HG03565 (cell line): ENCODE measurements around the gene CPED1.
"Not testable (repeated sequence)": the region's sequence is repeated elsewhere in the genome, so short reads cannot be mapped to it uniquely, and the experiment has no call there.

Experiments used
- ATAC-seq: cut with Tn5 transposase; IDR thresholded peaks from one replicate; pipeline ENCODE4 v1.9.1; 2021; ENCODE audit warnings: mild to moderate bottlenecking, moderate library complexity; ENCODE audit not compliant: unreplicated experiment

The CPED1 gene

DNA sequence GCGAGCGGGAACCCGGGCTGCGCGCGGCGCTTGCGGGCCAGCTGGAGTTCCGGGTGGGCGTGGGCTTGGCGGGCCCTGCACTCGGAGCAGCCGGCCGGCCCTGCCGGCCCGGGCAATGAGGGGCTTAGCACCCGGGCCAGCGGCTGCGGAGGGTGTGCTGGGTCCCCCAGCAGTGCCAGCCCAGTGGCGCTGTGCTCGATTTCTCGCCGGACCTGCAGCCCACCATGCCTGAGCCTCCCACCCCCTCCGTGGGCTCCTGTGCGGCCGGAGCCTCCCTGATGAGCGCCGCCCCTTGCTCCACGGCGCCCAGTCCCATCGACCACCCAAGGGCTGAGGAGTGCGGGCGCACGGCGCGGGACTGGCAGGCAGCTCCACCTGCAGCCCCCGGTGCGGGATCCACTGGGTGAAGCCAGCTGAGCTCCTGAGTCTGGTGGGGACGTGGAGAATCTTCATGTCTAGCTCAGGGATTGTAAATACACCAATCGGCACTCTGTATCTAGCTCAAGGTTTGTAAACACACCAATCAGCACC, 71.5 kb downstream of the CPED1 start:
- ATAC-seq, result not testable (repeated sequence)

DNA sequence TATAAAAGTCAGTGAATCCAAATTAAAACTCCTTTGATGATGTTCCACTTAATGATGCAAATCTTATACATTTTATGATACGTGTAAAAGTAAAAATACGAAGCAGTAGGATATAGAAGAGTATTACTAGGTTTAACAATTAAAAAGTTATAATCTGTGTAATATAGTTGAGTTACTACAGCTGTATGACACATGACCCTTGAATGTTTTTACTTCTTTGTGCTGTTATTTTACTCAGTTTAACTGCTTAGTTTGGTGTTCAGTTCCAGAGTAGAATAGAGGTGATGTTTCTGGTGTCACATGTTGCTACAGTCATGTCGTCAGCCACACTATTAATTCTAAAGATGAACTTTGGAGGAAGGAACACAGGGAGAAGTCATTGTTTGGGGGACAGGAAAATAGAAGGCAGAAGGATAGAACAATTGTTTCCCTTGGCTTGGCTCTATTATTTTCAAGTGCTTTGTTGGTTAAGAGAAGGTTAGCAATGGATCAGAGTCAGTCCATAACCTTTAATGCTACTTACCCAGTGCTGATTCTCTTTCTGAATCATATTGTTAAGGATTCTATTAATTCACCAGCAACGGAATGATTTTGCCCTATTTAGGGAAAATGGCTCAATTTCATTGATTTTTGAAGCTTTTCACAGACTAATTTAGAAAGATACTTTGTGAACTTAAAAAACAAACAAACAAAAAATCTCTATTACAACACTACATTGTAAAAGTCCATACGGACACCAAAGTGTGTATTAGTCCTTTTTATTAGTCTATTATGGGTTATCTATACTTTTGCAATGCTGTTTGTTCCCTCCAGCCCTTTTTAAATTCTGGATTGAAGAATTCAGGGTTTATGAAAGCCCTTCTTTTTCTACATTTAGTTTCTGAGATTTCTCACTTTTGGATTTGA, 73.4 kb downstream of the CPED1 start:
- ATAC-seq, result no peak

DNA sequence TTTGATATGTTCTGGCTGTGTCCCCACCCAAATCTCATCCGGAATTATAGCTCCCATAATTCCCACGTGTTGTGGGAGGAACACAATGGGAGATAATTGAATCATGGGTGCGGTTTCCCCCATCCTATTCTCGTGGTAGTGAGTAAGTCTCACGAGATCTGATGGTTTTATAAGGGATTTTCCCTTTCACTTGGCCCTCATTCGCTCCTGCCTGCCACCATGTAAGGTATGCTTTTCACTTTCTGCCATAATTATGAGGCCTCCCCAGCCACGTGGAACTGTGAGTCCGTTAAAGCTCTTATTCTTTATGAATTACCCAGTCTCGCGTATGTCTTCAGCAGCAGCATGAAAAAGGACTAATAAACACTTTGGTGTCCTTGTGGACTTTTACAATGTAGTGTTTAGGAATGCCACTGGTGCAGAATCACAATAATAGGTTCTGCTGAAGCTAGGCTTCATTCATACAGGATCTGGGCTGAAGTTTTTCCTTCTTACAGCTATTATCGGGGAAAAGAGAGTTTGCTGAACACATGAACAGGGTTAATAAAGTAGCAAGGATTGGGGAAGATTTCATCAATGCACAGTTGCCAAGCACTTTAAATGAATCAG, 74.3 kb downstream of the CPED1 start:
- ATAC-seq, result no peak

DNA sequence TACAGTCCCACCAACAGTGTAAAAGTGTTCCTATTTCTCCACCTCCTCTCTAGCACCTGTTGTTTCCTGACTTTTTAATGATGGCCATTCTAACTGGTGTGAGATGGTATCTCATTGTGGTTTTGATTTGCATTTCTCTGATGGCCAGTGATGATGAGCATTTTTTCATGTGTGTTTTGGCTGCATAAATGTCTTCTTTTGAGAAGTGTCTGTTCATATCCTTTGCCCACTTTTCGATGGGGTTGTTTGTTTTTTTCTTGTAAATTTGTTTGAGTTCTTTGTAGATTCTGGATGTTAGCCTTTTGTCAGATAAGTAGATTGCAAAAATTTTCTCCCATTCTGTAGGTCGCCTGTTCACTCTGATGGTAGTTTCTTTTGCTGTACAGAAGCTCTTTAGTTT, 79.2 kb downstream of the CPED1 start:
- not testable (repeated sequence) for ATAC-seq

DNA sequence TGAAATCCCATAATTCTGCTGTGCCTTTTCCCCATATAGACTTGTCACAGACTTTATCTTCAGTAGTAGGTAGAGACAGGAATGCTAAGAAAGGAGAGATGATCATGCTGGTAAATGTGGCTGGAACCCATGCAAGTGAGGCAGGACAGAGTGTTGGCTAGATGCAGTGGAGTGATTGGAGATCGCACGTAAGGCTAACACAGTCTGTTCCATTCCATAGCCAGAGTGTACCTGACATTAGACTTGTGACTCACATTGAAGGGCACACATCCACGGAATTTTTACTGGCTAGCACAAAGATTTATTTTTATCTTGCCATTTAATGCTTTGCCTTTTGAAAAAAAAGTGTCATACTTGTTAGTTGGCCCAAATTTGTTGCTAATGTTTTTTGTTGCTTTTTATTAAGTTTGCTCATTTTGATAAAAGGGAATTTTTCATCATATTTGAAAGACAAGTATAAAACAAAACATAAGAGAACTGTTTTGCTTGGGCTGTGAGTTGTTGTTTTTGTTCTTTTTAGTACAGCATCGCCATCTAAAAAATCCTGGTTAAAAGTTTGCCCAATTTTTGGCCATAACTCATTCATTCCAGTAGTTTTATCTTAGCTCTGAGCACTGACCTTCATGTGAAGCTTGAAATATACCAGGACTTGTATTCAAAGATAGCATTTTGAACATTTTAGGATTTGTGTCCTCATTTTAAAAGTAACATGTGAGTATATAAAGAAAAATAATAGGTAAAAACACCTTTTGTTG, 81.0 kb downstream of the CPED1 start:
- ATAC-seq, result no peak

DNA sequence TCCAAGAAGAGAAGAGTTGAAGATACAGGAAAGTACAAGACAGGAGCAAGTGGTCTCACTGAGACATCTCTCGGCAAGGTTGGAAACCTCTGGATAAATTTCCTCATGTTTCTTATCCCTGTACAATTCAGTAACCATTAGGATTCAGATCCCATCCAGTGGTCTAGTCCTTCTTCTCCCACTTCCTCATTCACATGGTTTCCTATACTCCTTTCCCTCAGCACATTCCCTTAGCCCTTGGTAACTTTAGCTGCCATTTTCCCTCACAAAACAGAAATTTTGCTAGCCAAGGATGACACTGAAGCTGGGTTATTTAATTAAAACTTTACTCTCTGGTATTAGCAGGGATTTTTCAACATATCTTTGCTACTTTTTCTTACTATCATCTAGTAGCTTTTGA, 82.6 kb downstream of the CPED1 start:
- ATAC-seq, result no peak

DNA sequence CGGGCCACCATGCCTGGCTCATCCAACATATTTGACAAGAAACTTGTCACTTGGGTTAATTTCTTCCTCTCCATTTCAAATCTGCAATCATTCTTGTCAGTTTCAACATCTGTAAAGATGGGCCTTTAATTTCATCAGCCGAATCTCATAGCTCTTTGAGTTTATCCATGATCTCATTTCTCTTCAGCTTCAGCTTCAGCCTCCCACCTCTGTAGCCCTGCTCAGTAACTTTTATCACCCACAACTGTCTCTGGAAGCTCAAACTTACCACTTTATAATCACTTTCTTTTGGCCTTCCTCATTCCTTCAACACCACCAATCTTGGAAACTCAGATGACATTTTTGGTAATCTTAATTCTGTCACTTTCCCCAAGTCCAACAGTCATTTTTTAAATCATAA, 83.2 kb downstream of the CPED1 start:
- no peak for ATAC-seq

DNA sequence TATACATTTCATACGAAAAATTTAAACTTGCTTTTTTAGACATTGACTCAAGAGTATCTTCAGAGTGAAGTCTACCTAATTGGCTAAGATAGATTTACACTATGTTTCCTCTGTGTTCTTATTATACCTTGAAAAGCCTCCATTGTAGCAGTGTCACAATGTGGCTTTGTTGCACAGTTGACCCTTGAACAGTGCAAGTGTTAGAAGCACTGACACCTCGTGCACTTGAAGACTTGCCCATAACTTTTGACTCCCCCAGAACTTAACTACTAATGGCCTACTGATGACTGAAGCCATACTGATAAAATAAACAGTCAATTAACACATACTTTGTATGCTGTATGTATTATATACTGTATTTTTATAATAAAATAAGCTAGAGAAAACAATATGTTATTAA, 84.3 kb downstream of the CPED1 start:
- no peak for ATAC-seq

DNA sequence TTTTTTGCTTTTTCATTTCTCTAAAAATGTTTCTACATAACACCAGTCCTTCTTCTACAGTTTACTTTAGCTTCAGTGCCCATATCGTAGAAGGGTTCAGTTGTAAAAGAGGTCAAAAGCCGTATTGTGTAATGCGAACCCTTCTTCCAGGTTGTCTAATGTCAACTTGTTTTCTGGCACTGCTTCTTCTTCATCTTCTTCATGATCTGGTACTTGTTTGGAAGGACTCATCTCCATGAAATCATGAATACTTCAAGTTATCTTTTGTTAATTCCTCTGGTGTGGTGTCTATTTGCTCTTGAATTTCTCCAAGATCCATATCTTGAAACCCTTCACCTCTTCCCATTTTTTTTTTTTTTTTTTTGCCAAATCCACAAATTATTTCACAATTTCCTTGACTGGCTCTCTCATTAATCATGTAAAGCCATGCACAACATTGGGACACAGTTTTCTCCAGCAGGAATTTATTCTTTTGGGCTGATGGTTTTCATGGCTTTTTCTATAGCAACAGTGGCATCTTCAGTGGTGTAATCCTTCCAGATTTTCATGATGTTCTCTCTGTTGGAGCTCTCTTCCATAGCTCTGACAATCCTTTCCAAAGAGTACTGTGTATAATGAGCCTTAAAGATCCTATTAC, 85.1 kb downstream of the CPED1 start:
- no peak for ATAC-seq

DNA sequence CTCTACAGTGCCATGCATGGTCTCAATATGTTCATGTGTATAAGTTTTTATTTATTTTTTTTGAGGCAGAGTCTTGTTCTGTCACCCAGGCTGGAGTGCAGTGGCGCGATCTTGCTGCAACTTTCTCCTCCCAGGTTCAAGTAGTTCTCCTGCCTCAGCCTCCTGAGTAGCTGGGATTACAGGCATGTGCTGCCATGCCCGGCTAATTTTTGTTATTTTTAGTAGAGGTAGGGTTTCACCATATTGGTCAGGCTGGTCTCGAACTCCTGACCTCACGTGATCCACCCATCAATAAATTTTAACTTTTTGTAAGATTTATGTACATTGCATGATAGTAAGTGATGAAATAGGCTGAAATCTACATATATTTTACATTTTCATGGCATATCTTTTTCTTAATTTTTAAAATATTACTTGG, 86.9 kb downstream of the CPED1 start:
- not testable (repeated sequence) for ATAC-seq

DNA sequence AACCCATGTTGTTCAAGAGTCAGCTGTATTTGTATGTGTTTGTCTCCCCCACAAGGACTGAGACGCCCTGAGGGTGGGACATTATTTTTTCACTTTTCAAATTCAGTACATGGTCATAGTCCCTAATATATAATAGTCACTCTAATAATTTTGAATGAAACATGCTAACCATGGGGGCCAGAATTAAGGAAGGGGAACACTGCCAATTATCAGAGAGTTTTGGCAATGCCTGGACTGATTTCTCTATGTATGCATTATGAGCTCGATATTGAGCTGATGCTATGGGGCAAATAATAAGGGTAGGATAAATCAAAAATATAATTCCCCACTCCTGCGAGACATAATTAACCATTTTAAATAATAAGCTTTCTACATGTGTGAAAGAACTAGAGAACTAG, 87.4 kb downstream of the CPED1 start:
- no peak for ATAC-seq

DNA sequence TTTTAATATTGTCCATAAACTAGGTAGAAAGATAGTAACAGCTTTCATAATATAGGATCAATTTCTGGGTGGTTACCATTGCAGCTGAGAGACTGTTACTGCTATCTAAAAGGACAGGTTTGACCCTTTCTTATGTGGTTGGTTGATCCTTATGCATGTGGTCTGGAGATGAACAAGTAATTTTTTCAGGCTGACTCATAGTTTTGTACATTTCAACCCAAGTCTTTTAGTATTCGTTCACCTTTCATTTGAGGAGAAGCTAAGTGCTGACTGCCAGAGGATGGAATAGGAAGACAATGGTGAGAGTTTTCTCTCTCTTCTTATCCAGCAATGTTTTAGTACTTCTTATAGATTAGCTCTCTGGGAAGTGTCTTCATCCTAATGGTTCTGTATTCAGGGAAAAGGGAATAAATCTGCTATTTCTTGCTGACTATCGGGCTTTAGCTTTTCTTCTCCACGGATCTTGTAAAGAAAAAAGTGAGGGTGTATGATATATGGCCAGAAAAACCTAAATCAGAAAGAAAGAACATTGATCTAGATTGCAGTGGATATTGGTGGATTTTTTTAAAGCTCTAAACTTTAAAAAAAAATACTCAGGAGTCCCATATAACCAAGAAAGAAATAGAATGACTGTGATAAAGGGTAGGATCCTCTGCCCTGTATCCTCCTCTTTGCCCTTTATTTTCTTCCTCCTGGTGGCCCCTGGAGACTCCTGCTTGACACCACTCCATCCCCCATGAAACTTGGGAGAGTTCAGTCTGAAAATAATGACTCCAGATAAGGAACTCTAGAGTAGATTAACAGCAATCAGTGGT, 88.0 kb downstream of the CPED1 start:
- peak; percentile 68 for ATAC-seq

DNA sequence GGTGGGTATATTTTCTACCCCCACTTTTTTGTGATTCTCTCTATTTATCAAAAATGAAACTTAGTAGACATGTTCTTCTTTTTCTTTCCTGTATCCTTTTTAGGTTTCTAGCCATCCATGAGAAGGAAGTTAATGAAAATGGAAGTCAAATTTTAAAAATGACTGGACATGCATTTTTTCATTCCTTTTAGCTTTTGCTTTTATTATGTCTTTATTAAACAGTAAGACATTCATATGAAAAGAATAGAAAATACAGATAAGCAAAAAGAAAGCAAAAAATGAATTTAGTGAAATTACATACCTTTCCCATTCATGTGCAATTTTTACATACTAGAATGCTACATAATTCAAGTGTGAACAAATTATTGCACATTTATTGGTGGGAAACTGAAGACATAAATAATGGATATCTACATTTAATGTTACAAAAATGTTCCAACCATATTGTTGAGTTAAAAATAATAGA, 88.7 kb downstream of the CPED1 start:
- no peak for ATAC-seq

DNA sequence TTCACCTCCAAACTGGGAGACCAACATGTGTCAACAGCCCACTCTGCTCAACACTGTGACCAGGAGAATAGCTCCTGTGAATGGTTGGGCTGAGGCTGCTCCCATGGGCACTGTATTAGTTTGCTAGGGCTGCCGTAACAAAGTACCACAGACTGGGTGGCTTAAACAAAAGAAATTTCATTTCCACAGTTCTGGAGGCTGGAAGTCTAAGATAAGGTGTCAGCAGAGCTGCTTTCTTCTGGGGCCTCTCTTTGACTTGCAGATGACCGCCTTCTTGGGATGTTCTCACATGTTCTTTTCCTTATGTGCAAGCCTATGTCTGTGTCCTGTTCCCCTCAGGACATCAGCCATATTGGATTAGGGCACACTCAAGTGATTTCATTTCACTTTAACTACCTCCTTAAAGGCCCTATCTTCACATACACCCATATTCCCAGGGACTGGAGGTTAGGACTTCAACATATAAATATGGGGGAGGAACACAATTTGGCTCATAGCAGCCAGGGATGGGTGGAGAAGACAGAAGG, 90.3 kb downstream of the CPED1 start:
- no peak for ATAC-seq

DNA sequence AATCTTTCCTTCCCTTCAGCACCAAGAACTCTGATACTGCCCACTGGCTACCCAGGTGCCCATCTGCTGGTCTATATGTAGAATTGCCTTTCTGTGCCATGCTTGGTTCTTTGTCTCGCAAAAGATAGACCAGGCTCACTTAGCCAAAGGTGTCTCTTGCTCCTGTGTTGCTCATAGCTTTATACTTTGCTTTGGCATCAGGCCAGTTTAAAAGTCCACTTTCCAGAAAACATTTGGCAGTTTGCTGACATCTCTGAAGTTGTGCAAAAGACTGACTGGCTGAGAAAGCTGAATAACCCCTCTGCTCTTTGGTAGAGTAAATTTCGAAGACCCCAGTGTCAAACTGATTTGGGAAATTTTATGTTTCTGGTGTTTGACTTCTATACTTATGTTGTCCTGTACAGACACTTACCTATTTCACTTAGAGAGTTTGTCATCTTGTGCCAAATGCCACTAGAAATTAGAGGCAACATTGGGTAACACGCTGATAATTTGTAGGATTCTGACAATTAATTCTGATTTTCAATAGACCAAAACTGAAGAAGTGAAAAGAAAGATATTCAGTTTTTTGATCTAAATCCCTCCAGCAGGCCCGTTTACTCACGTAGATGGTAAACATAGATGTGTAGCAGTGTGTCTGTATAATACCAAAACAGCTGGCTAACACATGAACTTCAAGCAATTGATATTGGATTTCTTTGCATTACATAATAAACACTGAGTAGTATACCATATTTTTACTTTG, 91.1 kb downstream of the CPED1 start:
- ATAC-seq, result no peak

DNA sequence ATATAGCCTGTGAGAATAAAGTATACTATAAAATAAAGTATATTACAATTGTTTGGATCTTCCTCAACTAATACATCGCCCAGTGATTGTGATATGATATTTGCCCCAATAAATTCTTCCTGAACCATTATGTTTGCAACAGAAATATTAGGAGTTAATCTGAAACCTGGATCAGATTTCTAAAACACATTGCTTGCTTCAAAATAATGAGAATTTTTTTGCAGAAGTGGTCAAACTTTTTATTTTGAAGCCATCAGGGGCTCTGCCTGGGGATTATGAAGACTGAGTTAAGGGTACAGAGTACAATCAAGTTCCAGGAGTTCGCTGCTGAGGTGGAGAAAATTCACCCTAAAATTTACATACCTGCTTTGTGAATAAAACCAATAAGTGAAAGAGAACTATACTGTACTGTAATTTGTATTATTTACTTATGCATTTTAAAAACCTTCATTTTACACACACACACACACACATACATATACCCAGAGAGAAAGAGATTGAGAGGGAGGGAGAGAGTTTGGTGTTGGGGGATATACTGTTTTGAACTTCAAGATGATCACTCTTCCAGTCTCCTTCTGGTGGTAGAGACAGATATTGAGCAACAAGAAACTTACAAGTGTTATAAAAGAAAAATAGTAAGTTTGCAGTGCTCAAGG, 91.9 kb downstream of the CPED1 start:
- no peak for ATAC-seq

DNA sequence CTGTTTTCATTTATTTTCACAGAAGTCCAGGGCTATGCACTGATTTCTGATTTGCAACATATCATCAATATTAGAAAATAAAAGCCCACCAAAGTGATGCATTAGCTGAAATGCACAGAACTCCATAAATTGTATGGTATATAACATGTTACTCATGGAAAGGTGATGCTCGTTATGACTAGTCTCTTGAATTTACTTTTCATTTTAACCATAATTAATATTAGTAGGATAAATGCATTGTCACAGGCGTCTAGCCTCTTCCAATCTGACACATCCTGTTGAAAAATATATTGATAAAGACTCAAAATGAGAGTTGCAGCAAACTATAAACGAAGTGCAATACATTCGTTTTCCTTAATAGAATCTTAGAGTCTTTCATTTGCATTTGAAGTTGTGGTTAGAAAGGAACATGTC, 92.4 kb downstream of the CPED1 start:
- no peak for ATAC-seq

DNA sequence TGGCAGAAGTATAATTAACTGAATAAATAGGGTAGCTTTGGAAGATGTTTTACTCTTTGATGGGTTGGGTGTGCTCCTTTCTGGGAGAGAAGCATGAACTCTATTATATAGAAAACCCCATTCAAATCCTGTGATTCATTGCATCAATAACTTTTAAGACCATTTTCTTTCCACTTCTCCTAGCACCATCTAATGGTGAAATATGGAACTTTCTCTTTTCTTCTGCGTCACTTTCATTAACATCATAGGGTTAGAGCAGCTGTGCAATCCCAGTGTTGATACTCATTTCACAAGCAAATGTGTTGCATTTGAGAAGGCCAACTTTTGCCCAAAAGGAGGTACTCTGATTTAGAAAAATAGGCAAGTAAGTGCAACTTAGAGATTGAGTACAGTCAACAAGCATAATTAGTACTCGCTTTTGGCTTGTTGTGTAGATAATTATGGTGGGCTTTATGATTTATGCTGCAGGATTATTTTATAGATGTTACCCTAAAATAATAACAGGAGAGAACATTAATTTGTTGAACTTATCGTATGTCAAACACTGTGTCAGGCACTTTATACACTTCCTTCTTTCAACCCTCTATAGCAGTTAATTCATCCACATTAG, 92.9 kb downstream of the CPED1 start:
- peak; percentile 84 for ATAC-seq
